ENCODE data around the gene RAB33B. TPM values are rescaled to one million over a fixed set of nuclear protein-coding genes. Genes with fewer than 3 reads are reported as not detected.
"Not testable (repeated sequence)": the region's sequence is repeated elsewhere in the genome, so short reads cannot be mapped to it uniquely, and the experiment has no call there.

RAB33B gene
- total and polyA plus RNA-seq, 4 donors = 7.2 to 38.9 (median 8.6) TPM

GRCh38 chr4:139441029-139441428 lies 12.9 kb upstream of the RAB33B start:
- WGBS = over 99% methylated on average over 4 of the region's 4 CpGs
- TF ChIP-seq CTCF (IDR thresholded peaks at IDR 0.05; ENCODE audit: low read depth, low read length, missing input control) (no peak), YY1 (IDR thresholded peaks at IDR 0.05) (no peak), EGR1 (IDR thresholded peaks at IDR 0.05; ENCODE audit: low read depth in 2 of 2) (no peak), FOXA2 (IDR thresholded peaks at IDR 0.05) (no peak), FOXA1 (IDR thresholded peaks at IDR 0.05) (no peak), HNF4G (IDR thresholded peaks at IDR 0.05) (no peak), ATF3 (IDR thresholded peaks at IDR 0.05) (no peak), GABPA (IDR thresholded peaks at IDR 0.05 in 1 of 2, conservative IDR thresholded peaks at IDR 0.05 in 1 of 2) (no peak), MAX (IDR thresholded peaks at IDR 0.05) (no peak), REST (IDR thresholded peaks at IDR 0.05) (no peak)
- Histone ChIP-seq H3K27me3 (ENCODE audit: control insufficient read depth in 4 of 4, insufficient read depth in 4 of 4, low read length in 3 of 4) (no peaks in the 10 kb centered on the region), H3K9ac (ENCODE audit: low read depth in 1 of 2, low read length in 2 of 2) (no peak overlapping the region), H3K9me3 (ENCODE audit: control insufficient read depth in 4 of 4, low read length in 3 of 4) (no peaks in the 10 kb centered on the region), H3K27ac (ENCODE audit: low read depth in 1 of 2, low read length in 2 of 2) (no peak overlapping the region), H3K36me3 (ENCODE audit: control insufficient read depth in 4 of 4, insufficient read depth in 3 of 4, low read depth in 1 of 4, low read length in 3 of 4) (peaks cover 0 to 3% (median 1%) of the 10 kb centered on the region in 4 donors), H3K4me1 (ENCODE audit: control insufficient read depth in 4 of 4, insufficient read depth in 4 of 4, low read length in 3 of 4) (no peaks in the 10 kb centered on the region), H3K4me3 (ENCODE audit: low read depth in 1 of 3, low read length in 3 of 3) (no peak overlapping the region)
- DNase-seq (ENCODE audit: low spot score) = no peak

- Histone ChIP-seq H3K27me3 (ENCODE audit: control insufficient read depth in 4 of 4, insufficient read depth in 4 of 4, low read length in 3 of 4) (no peaks in the 10 kb centered on the region), H3K4me3 (ENCODE audit: low read depth in 1 of 3, low read length in 3 of 3) (no peak overlapping the region), H3K9me3 (ENCODE audit: control insufficient read depth in 4 of 4, low read length in 3 of 4) (no peaks in the 10 kb centered on the region), H3K36me3 (ENCODE audit: control insufficient read depth in 4 of 4, insufficient read depth in 3 of 4, low read depth in 1 of 4, low read length in 3 of 4) (no peaks in the 10 kb centered on the region), H3K27ac (ENCODE audit: low read depth in 1 of 2, low read length in 2 of 2) (no peak overlapping the region), H3K9ac (ENCODE audit: low read depth in 1 of 2, low read length in 2 of 2) (no peak overlapping the region), H3K4me1 (ENCODE audit: control insufficient read depth in 4 of 4, insufficient read depth in 4 of 4, low read length in 3 of 4) (peaks cover 0 to 7% (median 0%) of the 10 kb centered on the region in 4 donors)
- WGBS = 93% methylated on average over 7 of the region's 7 CpGs
- TF ChIP-seq CTCF (IDR thresholded peaks at IDR 0.05; ENCODE audit: low read depth, low read length, missing input control) (no peak), YY1 (IDR thresholded peaks at IDR 0.05) (no peak), FOXA2 (IDR thresholded peaks at IDR 0.05) (no peak), ATF3 (IDR thresholded peaks at IDR 0.05) (no peak), EGR1 (IDR thresholded peaks at IDR 0.05; ENCODE audit: low read depth in 2 of 2) (no peak), HNF4G (IDR thresholded peaks at IDR 0.05) (no peak), RAD21 (IDR thresholded peaks at IDR 0.05) (no peak), TAF1 (conservative IDR thresholded peaks at IDR 0.05) (no peak), NR2F2 (IDR thresholded peaks at IDR 0.05) (no peak), GABPA (IDR thresholded peaks at IDR 0.05 in 1 of 2, conservative IDR thresholded peaks at IDR 0.05 in 1 of 2) (no peak), RXRA (IDR thresholded peaks at IDR 0.05) (no peak), MAX (IDR thresholded peaks at IDR 0.05) (no peak), FOXA1 (IDR thresholded peaks at IDR 0.05) (no peak)
- no peak for DNase-seq (ENCODE audit: low spot score)
Observed at GRCh38 chr4:139443661-139444060, 10.3 kb upstream of the RAB33B start.

GRCh38 chr4:139444881-139445280 lies 9.0 kb upstream of the RAB33B start:
- not testable (repeated sequence) for DNase-seq (ENCODE audit: low spot score); H3K27ac ChIP-seq (ENCODE audit: low read depth in 1 of 2, low read length in 2 of 2); H3K4me3 ChIP-seq (ENCODE audit: low read depth in 1 of 3, low read length in 3 of 3); H3K4me1 ChIP-seq (ENCODE audit: control insufficient read depth in 4 of 4, insufficient read depth in 4 of 4, low read length in 3 of 4); H3K27me3 ChIP-seq (ENCODE audit: control insufficient read depth in 4 of 4, insufficient read depth in 4 of 4, low read length in 3 of 4); H3K9ac ChIP-seq (ENCODE audit: low read depth in 1 of 2, low read length in 2 of 2); H3K36me3 ChIP-seq (ENCODE audit: control insufficient read depth in 4 of 4, insufficient read depth in 3 of 4, low read depth in 1 of 4, low read length in 3 of 4); H3K9me3 ChIP-seq (ENCODE audit: control insufficient read depth in 4 of 4, low read length in 3 of 4)
- whole genome bisulfite sequencing = 80% methylated on average over 3 of the region's 3 CpGs

Data from liver (tissue), 9 donors.